ENCODE data around the gene FBXL13.

The FBXL13 gene

DNA sequence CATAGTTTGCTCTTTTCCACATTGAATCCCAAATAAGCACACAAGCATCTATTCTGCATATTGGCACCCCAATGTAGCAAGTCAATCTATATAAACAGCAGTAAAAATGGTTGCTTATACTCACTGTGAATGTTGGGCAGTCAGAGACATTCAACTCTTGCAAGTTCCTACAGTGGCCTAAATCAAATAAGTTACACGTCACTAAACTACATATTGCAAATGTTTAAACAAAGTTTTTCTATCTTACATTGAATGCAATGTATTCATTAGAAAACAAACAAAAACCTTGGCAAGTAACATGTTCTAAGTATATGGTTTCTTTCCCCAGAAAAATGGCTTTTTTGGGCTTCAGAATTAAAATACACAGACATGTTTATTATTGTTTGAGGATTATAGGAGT lies 142.8 kb downstream of the FBXL13 start:
- no peak for FAIRE-seq
- TF ChIP-seq, protein P1, sequence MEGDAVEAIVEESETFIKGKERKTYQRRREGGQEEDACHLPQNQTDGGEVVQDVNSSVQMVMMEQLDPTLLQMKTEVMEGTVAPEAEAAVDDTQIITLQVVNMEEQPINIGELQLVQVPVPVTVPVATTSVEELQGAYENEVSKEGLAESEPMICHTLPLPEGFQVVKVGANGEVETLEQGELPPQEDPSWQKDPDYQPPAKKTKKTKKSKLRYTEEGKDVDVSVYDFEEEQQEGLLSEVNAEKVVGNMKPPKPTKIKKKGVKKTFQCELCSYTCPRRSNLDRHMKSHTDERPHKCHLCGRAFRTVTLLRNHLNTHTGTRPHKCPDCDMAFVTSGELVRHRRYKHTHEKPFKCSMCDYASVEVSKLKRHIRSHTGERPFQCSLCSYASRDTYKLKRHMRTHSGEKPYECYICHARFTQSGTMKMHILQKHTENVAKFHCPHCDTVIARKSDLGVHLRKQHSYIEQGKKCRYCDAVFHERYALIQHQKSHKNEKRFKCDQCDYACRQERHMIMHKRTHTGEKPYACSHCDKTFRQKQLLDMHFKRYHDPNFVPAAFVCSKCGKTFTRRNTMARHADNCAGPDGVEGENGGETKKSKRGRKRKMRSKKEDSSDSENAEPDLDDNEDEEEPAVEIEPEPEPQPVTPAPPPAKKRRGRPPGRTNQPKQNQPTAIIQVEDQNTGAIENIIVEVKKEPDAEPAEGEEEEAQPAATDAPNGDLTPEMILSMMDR (IDR thresholded peaks at IDR 0.05; ENCODE audit: insufficient read depth, missing control alignments), result no peak

GRCh38 chr7:102927312-102927933 lies 147.2 kb downstream of the FBXL13 start:
- FAIRE-seq (no peak), DNase-seq (ENCODE audit: insufficient read length, low spot score) (no peak)
- TF ChIP-seq, protein P1 (IDR thresholded peaks at IDR 0.05; ENCODE audit: insufficient read depth, missing control alignments), result no peak

More for the DNA sequence above, 142.8 kb downstream of the FBXL13 start:
- DNase-seq (ENCODE audit: insufficient read length, low spot score), result no peak

GRCh38 chr7:102926783-102927140 lies 147.8 kb downstream of the FBXL13 start:
- TF ChIP-seq, protein P1 (IDR thresholded peaks at IDR 0.05; ENCODE audit: insufficient read depth, missing control alignments), result no peak
- DNase-seq (ENCODE audit: insufficient read length, low spot score) (no peak), FAIRE-seq (no peak)

DNA sequence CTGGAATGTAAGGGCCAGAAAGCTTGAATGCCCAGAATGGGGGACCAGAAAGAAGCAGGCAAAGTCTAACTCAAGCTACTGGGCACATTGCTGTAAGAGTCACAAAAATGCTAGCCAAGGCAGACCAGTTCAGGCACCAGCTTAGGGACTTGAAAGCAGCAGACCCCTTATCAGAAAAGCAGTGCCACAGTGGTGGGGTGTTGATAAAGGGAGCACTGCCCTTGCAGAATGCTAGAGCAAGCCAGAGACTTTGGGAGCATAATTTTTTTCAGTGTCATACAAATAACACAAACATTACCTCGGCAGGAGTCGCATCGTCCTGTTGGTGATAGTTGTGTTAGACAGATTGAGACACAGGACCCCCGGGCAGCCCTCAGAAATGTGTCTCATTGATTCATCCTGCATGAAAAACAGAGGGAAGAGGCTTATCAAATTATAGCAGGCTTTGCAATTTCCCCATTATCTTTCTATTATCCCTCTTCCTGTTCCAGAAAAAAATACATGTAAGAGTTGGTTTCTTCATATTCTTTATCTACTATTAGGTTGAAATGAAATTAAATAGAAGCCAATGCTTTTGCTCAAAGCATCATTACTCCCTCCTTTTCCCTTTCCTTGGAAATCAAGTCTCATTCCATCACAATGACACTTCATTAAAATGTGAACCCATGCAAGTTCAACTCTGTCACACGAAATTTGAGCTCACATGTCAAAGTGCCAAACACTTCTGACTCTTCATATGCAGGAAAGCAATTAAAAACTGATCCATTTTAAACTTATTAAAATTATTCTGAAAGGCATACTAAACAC lies 148.4 kb downstream of the FBXL13 start:
- DNase-seq (ENCODE audit: insufficient read length, low spot score) (no peak), FAIRE-seq (no peak)
- TF ChIP-seq, protein P1 (IDR thresholded peaks at IDR 0.05; ENCODE audit: insufficient read depth, missing control alignments), result no peak

- DNase-seq (ENCODE audit: insufficient read length, low spot score) (no peak), FAIRE-seq (no peak)
- TF ChIP-seq, protein P1 (IDR thresholded peaks at IDR 0.05; ENCODE audit: insufficient read depth, missing control alignments), result no peak
Measured at GRCh38 chr7:102918845-102919244, 155.8 kb downstream of the FBXL13 start.

- FAIRE-seq (no peak), DNase-seq (ENCODE audit: insufficient read length, low spot score) (no peak)
- TF ChIP-seq, protein P1 (IDR thresholded peaks at IDR 0.05; ENCODE audit: insufficient read depth, missing control alignments), result peak; percentile 17
Measured at GRCh38 chr7:102917436-102918353, 156.9 kb downstream of the FBXL13 start.
